Naive thymus-derived CD4-positive, alpha-beta T cell (primary cell): ENCODE results near the gene MEPCE. TPM values are rescaled to one million over a fixed set of nuclear protein-coding genes. Genes with fewer than 3 reads are reported as not detected.
"Not testable (repeated sequence)": the region's sequence is repeated elsewhere in the genome, so short reads cannot be mapped to it uniquely, and the experiment has no call there.

ENCODE experiments used
- ATAC-seq: fragments of 150-1000 bp; cut with Tn5 transposase; 2 replicates; pipeline ENCODE4 v1.10.0; 2021; ENCODE audit warnings: mild to moderate bottlenecking, moderate library complexity
- CTCF ChIA-PET: fragments of 350-600 bp; sonication (Branson Sonifier 250); formaldehyde crosslinking; loops from one replicate; lab custom pipeline; 2021; ENCODE audit warnings: antibody characterized with exemption; lab: Charles Lee
- POLR2A ChIA-PET: fragments of 350-600 bp; sonication (Branson Sonifier 250); formaldehyde crosslinking; loops from one replicate; lab custom pipeline; 2021; ENCODE audit warnings: antibody characterized with exemption, inconsistent platforms; lab: Charles Lee
- DNase-seq, 9 donors: peaks; one replicate each; pipeline versions ENCODE4 v3.0.0 to v3.0.0-alpha.2; 2020 to 2022; ENCODE audit warnings: mixed read lengths in 1 of 9
- H3K27ac ChIP-seq: one replicate; pipeline ENCODE4 v1.7.0; 2013; ENCODE audit warnings: mild to moderate bottlenecking, low read depth, low read length, moderate library complexity
- H3K27me3 ChIP-seq, 2 donors: one replicate each; pipeline ENCODE4 v1.7.0; 2013; ENCODE audit warnings: low read length in 2 of 2, mild to moderate bottlenecking in 2 of 2, moderate library complexity in 2 of 2; ENCODE audit not compliant: control insufficient read depth in 2 of 2, insufficient read depth in 2 of 2
- H3K36me3 ChIP-seq, 3 experiments: 1 replicate in 2 of 3; 2 replicates in 1 of 3; pipeline ENCODE4 v1.7.0; 2013; ENCODE audit warnings: low read length in 3 of 3, mild to moderate bottlenecking in 3 of 3, moderate library complexity in 1 of 3; ENCODE audit not compliant: insufficient read depth in 3 of 3, control insufficient read depth in 2 of 3
- H3K4me1 ChIP-seq, 2 donors: one replicate each; pipeline ENCODE4 v1.7.0; 2013; ENCODE audit warnings: low read length in 2 of 2, mild to moderate bottlenecking in 2 of 2, moderate library complexity in 1 of 2; ENCODE audit not compliant: control insufficient read depth in 2 of 2, insufficient read depth in 2 of 2
- H3K4me3 ChIP-seq: 2 replicates; pipeline ENCODE4 v1.7.0; 2013; ENCODE audit warnings: mild to moderate bottlenecking, low read length
- H3K9me3 ChIP-seq, 3 experiments: 1 replicate in 2 of 3; 2 replicates in 1 of 3; pipeline ENCODE4 v1.7.0; 2013; ENCODE audit warnings: low read length in 3 of 3; ENCODE audit not compliant: control insufficient read depth in 2 of 3
- H3K27ac Mint-ChIP-seq, 9 donors: one replicate each; pipeline ENCODE4 v1.8.0; 2020 to 2022; ENCODE audit warnings: mixed read lengths in 9 of 9, mild to moderate bottlenecking in 8 of 9, moderate library complexity in 5 of 9, inconsistent platforms in 2 of 9
- H3K27me3 Mint-ChIP-seq, 5 donors: one replicate each; pipeline ENCODE4 v1.8.0; 2021 to 2022; ENCODE audit warnings: mixed read lengths in 5 of 5, mild to moderate bottlenecking in 1 of 5
- H3K36me3 Mint-ChIP-seq, 5 donors: one replicate each; pipeline ENCODE4 v1.8.0; 2020 to 2022; ENCODE audit warnings: mixed read lengths in 5 of 5, mild to moderate bottlenecking in 3 of 5, inconsistent platforms in 1 of 5
- H3K4me1 Mint-ChIP-seq, 7 donors: one replicate each; pipeline ENCODE4 v1.8.0; 2020 to 2022; ENCODE audit warnings: mixed read lengths in 7 of 7, mild to moderate bottlenecking in 3 of 7, inconsistent platforms in 1 of 7
- H3K4me3 Mint-ChIP-seq, 10 donors: one replicate each; pipeline ENCODE4 v1.8.0; 2020 to 2022; ENCODE audit warnings: mild to moderate bottlenecking in 10 of 10, mixed read lengths in 10 of 10, moderate library complexity in 6 of 10, inconsistent platforms in 2 of 10
- H3K9me3 Mint-ChIP-seq, 11 donors: one replicate each; pipeline ENCODE4 v1.8.0; 2020 to 2022; ENCODE audit warnings: mixed read lengths in 11 of 11, mild to moderate bottlenecking in 4 of 11, inconsistent platforms in 1 of 11, moderate library complexity in 1 of 11
- intact Hi-C, 2 donors: fragments of 100-400 bp; cut with micrococcal nuclease; formaldehyde crosslinking; loops; one replicate each; pipeline ENCODE4 v1.15.1; 2023
- polyA plus RNA-seq, 2 donors: library from polyadenylated mRNA; unstranded; fragments of 300-500 nt; fragmentation: Illumina TruSeq; gene quantifications; one replicate each; pipeline ENCODE4 v1.2.3, GENCODE V29; 2021
- total RNA-seq, 6 experiments: library from RNA in 5 of 6; stranded (reverse) in 5 of 6; gene quantifications; 1 replicate in 5 of 6; 2 replicates in 1 of 6; pipeline ENCODE4 v1.2.3 and lab custom pipeline; 2021 to 2026

Gene MEPCE
- total and polyA plus RNA-seq, 7 experiments from 2014 or later: 12.2 to 68.2 (median 60.6) TPM

DNA sequence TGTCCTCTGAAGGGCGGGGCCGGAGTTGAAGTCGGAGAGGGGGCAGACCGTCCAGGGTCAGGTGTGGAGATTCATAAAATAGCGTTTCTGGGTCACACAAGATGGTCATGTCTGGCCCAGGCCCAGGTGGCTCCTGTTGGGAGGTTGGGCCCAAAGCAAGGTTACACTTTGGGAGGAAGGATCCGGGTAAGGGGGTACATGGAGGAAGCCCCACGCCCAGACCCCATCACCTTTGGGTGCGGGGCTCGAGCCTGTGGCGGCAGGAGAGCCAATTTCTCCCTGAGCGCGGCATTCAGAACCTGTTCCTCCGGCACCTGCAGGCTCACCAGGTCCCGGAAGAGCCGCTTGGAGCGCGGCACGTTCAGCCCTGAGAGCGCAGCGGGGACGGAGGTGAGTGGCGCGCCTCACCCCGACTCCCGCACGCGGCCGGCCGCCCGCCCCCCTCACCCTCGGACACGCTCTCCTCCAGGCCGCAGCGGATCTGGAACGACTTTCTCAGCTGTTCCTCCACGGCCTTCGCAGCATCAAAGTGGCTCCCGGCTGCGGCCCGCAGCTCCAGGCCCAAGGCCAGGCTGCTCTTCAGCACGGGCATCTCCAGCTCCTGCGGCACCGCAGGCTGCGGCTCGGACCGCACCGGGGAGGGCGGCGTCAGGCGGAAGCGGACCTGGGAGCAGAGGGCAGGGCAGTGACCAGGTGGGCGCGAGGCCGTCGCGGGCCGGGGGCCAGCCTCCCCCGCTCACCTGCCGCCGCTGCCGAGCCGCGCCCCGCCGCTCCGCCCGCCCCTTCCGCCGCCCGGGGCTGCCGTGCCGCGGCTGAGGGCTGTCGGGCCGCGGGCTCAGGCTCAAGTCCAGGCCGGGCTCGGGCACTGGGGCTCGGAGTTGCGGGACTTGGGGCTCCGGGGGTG, 6.0 kb downstream of the MEPCE start:
- Histone ChIP-seq H3K9me3 (no peaks in the 10 kb centered on the region), H3K4me3 (peak overlapping the region; percentile 89), H3K4me1 (peaks cover 22 to 36% of the 10 kb centered on the region in 2 donors), H3K27ac (peak overlapping the region; percentile 98), H3K27me3 (no peaks in the 10 kb centered on the region), H3K36me3 (peaks cover 0 to 36% (median 3%) of the 10 kb centered on the region in 3 experiments)
- peak overlapping the region; percentile 88 to 99 (median 97) for H3K27ac Mint-ChIP-seq
- ChIA-PET CTCF (interaction anchor here (0.6 to 1.4 kb wide), 3 partner anchors 99 to 1827 kb away, joined by 3 to 4 read pairs (median 3); no protein-coding TSS in a partner anchor), POLR2A (interaction anchor here (0.6 to 5.5 kb wide), 19 partner anchors 7 to 335 kb away, joined by 3 to 71 read pairs (median 5); partner anchors contain the start of genes AGFG2, AP4M1, FBXO24 and LAMTOR4)
- H3K4me1 Mint-ChIP-seq: peaks cover 30 to 52% (median 43%) of the 10 kb centered on the region in 7 donors
- peaks cover 0 to 30% (median 6%) of the 10 kb centered on the region in 5 donors for H3K36me3 Mint-ChIP-seq
- ATAC-seq (peak; percentile 26), DNase-seq (peak in 7 of 9 donors; percentile 44 to 57 (median 55))
- intact Hi-C loops: loop anchor here (1.0 to 10.0 kb wide), 5 partner anchors 7 to 889 kb away; partner anchors contain the start of genes FBXO24 (in 2 of the 2), LRCH4 (in 2 of the 2), TSC22D4 (in 2 of the 2) and ZCWPW1 (in 2 of the 2)
- H3K9me3 Mint-ChIP-seq: peaks cover 0 to 6% (median 0%) of the 10 kb centered on the region in 11 donors
- H3K27me3 Mint-ChIP-seq: peaks cover 0 to 4% (median 0%) of the 10 kb centered on the region in 5 donors
- peak overlapping the region; percentile 86 to 100 (median 95) for H3K4me3 Mint-ChIP-seq

- peaks cover 13 to 20% of the 10 kb centered on the region in 2 donors for H3K4me1 ChIP-seq
- CTCF ChIA-PET: interaction anchor here (0.6 to 1.4 kb wide), 2 partner anchors 174 to 216 kb away, joined by 4 read pairs; no protein-coding TSS in a partner anchor
- DNase-seq (no peak), ATAC-seq (no peak)
- H3K4me3 ChIP-seq: no peak overlapping the region
- no peaks in the 10 kb centered on the region for H3K27me3 ChIP-seq
- peak overlapping the region in 7 of 9 donors; percentile 5 to 99 (median 69) for H3K27ac Mint-ChIP-seq
- H3K4me1 Mint-ChIP-seq: peaks cover 20 to 40% (median 29%) of the 10 kb centered on the region in 7 donors
- peak overlapping the region; percentile 98 for H3K27ac ChIP-seq
- H3K9me3 ChIP-seq: no peaks in the 10 kb centered on the region
- POLR2A ChIA-PET: interaction anchor here (0.6 to 5.5 kb wide), 21 partner anchors 9 to 744 kb away, joined by 3 to 71 read pairs (median 4); partner anchors contain the start of genes AGFG2, FBXO24, LRCH4 and MEPCE
- intact Hi-C loops: loop anchor here in 1 of 2 donors (10.0 kb wide), 1 partner anchor 887 kb away; the partner anchor contains the start of gene IFT22
- peaks cover 0 to 27% (median 3%) of the 10 kb centered on the region in 3 experiments for H3K36me3 ChIP-seq
- H3K36me3 Mint-ChIP-seq: peaks cover 0 to 30% (median 6%) of the 10 kb centered on the region in 5 donors
- peaks cover 0 to 4% (median 0%) of the 10 kb centered on the region in 5 donors for H3K27me3 Mint-ChIP-seq
- peaks cover 0 to 2% (median 0%) of the 10 kb centered on the region in 11 donors for H3K9me3 Mint-ChIP-seq
- peak overlapping the region in 6 of 10 donors; percentile 21 to 94 (median 70) for H3K4me3 Mint-ChIP-seq
These were observed 7.8 kb downstream of the MEPCE start for GRCh38 chr7:100437150-100438100.

DNA sequence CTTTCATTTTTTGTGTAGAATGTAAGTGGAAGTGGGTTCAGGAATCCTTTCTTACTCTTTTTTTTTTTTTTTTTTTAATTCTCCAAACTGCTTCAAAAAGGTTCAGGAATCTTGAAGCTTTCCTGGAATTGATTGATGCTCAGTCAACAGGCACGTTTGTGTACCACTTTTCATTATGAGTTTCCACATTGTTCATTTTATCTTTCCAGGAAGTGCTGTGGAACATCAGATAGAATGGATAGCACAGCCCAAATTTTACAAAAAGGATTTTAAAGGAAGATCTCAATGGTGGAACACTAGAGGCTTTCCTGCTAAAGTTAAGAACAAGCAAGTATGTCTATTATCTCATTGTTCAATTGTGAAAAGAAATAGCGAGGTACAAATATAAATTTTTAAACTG, 8.5 kb downstream of the MEPCE start:
- Mint-ChIP-seq H3K4me3 (peak overlapping the region in 3 of 10 donors; percentile 21 to 40 (median 27)), H3K27me3 (peaks cover 0 to 4% (median 0%) of the 10 kb centered on the region in 5 donors), H3K36me3 (peaks cover 0 to 23% (median 6%) of the 10 kb centered on the region in 5 donors), H3K27ac (peak overlapping the region in 4 of 9 donors; percentile 32 to 70 (median 63)), H3K9me3 (peaks cover 0 to 2% (median 0%) of the 10 kb centered on the region in 11 donors), H3K4me1 (peaks cover 17 to 36% (median 23%) of the 10 kb centered on the region in 7 donors)
- H3K4me1 ChIP-seq: peaks cover 10 to 20% of the 10 kb centered on the region in 2 donors
- DNase-seq (no peak), ATAC-seq (no peak)
- no peaks in the 10 kb centered on the region for H3K9me3 ChIP-seq
- POLR2A ChIA-PET: interaction anchor here (0.6 to 5.5 kb wide), 5 partner anchors 9 to 712 kb away, joined by 3 to 71 read pairs (median 32); partner anchors contain the start of genes FBXO24, LRCH4, MEPCE and ZCWPW1
- H3K36me3 ChIP-seq: peaks cover 0 to 22% (median 3%) of the 10 kb centered on the region in 3 experiments
- no peak overlapping the region for H3K27ac ChIP-seq
- H3K27me3 ChIP-seq: no peaks in the 10 kb centered on the region
- no peak overlapping the region for H3K4me3 ChIP-seq
- CTCF ChIA-PET: no interaction called here
- intact Hi-C loops: loop anchor here in 1 of 2 donors (10.0 kb wide), 1 partner anchor 887 kb away; the partner anchor contains the start of gene IFT22

DNA sequence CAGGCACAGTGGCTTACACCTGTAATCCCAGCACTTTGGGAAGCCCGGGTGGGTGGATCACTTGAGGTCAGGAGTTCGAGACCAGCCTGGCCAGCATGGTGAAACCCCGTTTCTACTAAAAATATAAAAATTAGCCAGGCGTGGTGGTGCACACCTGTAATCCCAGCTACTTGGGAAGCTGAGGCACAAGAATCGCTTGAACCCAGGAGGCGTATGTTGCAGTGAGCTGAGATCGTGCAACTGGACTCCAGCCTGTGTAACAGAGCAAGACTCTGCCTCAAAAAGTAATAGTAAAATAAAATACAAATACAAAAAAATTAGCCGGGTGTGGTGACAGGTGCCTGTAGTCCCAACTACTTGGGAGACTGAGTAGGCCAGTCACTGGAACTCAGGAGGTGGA, 9.1 kb downstream of the MEPCE start:
- DNase-seq: not testable (repeated sequence)
- intact Hi-C loops: loop anchor here in 1 of 2 donors (10.0 kb wide), 1 partner anchor 886 kb away; the partner anchor contains the start of gene IFT22
- POLR2A ChIA-PET: interaction anchor here (0.6 to 5.5 kb wide), 4 partner anchors 9 to 147 kb away, joined by 6 to 71 read pairs (median 45); partner anchors contain the start of genes FBXO24, LRCH4, MEPCE and ZCWPW1

DNA sequence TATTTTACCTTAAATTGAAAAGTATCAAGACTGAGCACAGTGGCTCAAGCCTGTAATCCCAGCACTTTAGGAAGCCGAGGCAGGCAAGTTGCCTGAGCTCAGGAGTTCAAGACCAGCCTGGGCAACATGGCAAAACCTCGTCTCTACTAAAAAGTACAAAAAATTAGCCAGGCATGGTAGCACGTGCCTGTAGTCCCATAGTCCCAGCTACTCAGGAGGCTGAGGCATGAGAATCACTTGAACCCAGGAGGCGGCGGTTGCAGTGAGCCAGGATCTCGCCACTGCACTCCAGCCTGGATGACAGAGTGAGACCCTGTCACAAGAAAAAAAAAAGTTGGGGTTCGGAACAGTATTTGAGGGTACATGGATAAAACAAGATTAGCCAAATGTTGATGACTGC, 9.6 kb downstream of the MEPCE start:
- not testable (repeated sequence) for H3K27ac ChIP-seq, H3K27me3 Mint-ChIP-seq, H3K4me3 ChIP-seq, H3K27me3 ChIP-seq, H3K4me3 Mint-ChIP-seq, H3K9me3 ChIP-seq, DNase-seq, ATAC-seq, H3K9me3 Mint-ChIP-seq
- ChIA-PET POLR2A (interaction anchor here (0.7 to 4.1 kb wide), 3 partner anchors 10 to 146 kb away, joined by 3 to 58 read pairs (median 32); partner anchors contain the start of genes FBXO24, LRCH4, MEPCE and ZCWPW1), CTCF (interaction anchor here (0.9 kb wide), 1 partner anchor 250 kb away, joined by 3 read pairs; no protein-coding TSS in a partner anchor)
- H3K36me3 Mint-ChIP-seq: peaks cover 0 to 16% (median 6%) of the 10 kb centered on the region in 5 donors
- Histone ChIP-seq H3K4me1 (peaks cover 10 to 14% of the 10 kb centered on the region in 2 donors), H3K36me3 (peaks cover 0 to 11% (median 0%) of the 10 kb centered on the region in 3 experiments)
- intact Hi-C loops: loop anchor here in 1 of 2 donors (10.0 kb wide), 1 partner anchor 886 kb away; the partner anchor contains the start of gene IFT22
- H3K4me1 Mint-ChIP-seq: peaks cover 10 to 29% (median 17%) of the 10 kb centered on the region in 7 donors
- H3K27ac Mint-ChIP-seq: peak overlapping the region in 1 of 9 donors; percentile 76

More for the DNA sequence above, 9.1 kb downstream of the MEPCE start:
- H3K4me3 ChIP-seq, H3K27ac ChIP-seq, H3K4me3 Mint-ChIP-seq, H3K9me3 Mint-ChIP-seq, H3K9me3 ChIP-seq, H3K27me3 Mint-ChIP-seq, ATAC-seq, H3K27me3 ChIP-seq, CTCF ChIA-PET: not testable (repeated sequence)
- peak overlapping the region in 1 of 9 donors; percentile 69 for H3K27ac Mint-ChIP-seq
- peaks cover 10 to 18% of the 10 kb centered on the region in 2 donors for H3K4me1 ChIP-seq
- peaks cover 0 to 21% (median 6%) of the 10 kb centered on the region in 5 donors for H3K36me3 Mint-ChIP-seq
- peaks cover 0 to 16% (median 3%) of the 10 kb centered on the region in 3 experiments for H3K36me3 ChIP-seq
- peaks cover 14 to 33% (median 21%) of the 10 kb centered on the region in 7 donors for H3K4me1 Mint-ChIP-seq
